ENCODE results near the gene RAB3IP. TPM values are rescaled to one million over a fixed set of nuclear protein-coding genes. Genes with fewer than 3 reads are reported as not detected.

Gene RAB3IP
- total and polyA plus RNA-seq, 8 donors, result 29.5 to 54.3 (median 35.7) TPM

GRCh38 chr12:69837657-69838415 lies 99.2 kb downstream of the RAB3IP start:
- DNase-seq (peak in 2 of 4 donors; percentile 30 to 63), ATAC-seq (peak; percentile 78)
- H3K9me3 ChIP-seq, result no peaks in the 10 kb centered on the region
- H3K4me3 ChIP-seq, result no peak overlapping the region
- intact Hi-C loops (cut with DNase I), result no loop called here
- peaks cover 6 to 12% of the 10 kb centered on the region in 2 donors for H3K4me1 ChIP-seq
- TF ChIP-seq CTCF (IDR thresholded peaks at IDR 0.05), result no peak
- H3K36me3 ChIP-seq, result no peaks in the 10 kb centered on the region
- H3K27me3 ChIP-seq, result no peaks in the 10 kb centered on the region
- H3K27ac ChIP-seq, result peak overlapping the region; percentile 13 to 54

- no peaks in the 10 kb centered on the region for H3K27me3 ChIP-seq
Measured at GRCh38 chr12:69840727-69841126, 102.1 kb downstream of the RAB3IP start.

GRCh38 chr12:69843608-69844007 lies 104.9 kb downstream of the RAB3IP start:
- ATAC-seq (no peak), DNase-seq (no peak)
- Histone ChIP-seq H3K27ac (no peak overlapping the region), H3K4me3 (no peak overlapping the region), H3K36me3 (no peaks in the 10 kb centered on the region), H3K9me3 (no peaks in the 10 kb centered on the region), H3K27me3 (no peaks in the 10 kb centered on the region), H3K4me1 (no peaks in the 10 kb centered on the region)
- intact Hi-C loops (cut with DNase I), result no loop called here
- TF ChIP-seq CTCF (IDR thresholded peaks at IDR 0.05), result no peak

More at GRCh38 chr12:69840727-69841126, 102.1 kb downstream of the RAB3IP start:
- Histone ChIP-seq H3K27ac (no peak overlapping the region), H3K36me3 (no peaks in the 10 kb centered on the region), H3K4me1 (peaks cover under 1 to 3% of the 10 kb centered on the region in 2 donors), H3K4me3 (no peak overlapping the region), H3K9me3 (no peaks in the 10 kb centered on the region)
- intact Hi-C loops (cut with DNase I), result no loop called here
- no peak for ATAC-seq
- TF ChIP-seq CTCF (IDR thresholded peaks at IDR 0.05), result no peak
- no peak for DNase-seq

GRCh38 chr12:69844416-69844815 lies 105.8 kb downstream of the RAB3IP start:
- TF ChIP-seq CTCF (IDR thresholded peaks at IDR 0.05), result no peak
- no peak for DNase-seq
- Histone ChIP-seq H3K9me3 (no peaks in the 10 kb centered on the region), H3K27me3 (no peaks in the 10 kb centered on the region), H3K36me3 (no peaks in the 10 kb centered on the region), H3K4me1 (no peaks in the 10 kb centered on the region), H3K27ac (no peak overlapping the region), H3K4me3 (no peak overlapping the region)
- ATAC-seq, result no peak
- intact Hi-C loops (cut with DNase I), result no loop called here

- no peaks in the 10 kb centered on the region for H3K36me3 ChIP-seq
- H3K4me1 ChIP-seq, result no peaks in the 10 kb centered on the region
- H3K27me3 ChIP-seq, result no peaks in the 10 kb centered on the region
- H3K4me3 ChIP-seq, result no peak overlapping the region
- H3K27ac ChIP-seq, result no peak overlapping the region
- DNase-seq, result no peak
- no peaks in the 10 kb centered on the region for H3K9me3 ChIP-seq
- no peak for TF ChIP-seq CTCF (IDR thresholded peaks at IDR 0.05)
- no peak for ATAC-seq
- intact Hi-C loops (cut with DNase I), result no loop called here
Measured at GRCh38 chr12:69844836-69845235, 106.2 kb downstream of the RAB3IP start.

All from left lung (tissue), 10 donors.